ENCODE results near the gene PPM1K. TPM values are rescaled to one million over a fixed set of nuclear protein-coding genes. Genes with fewer than 3 reads are reported as not detected.

The PPM1K gene
- total and polyA plus RNA-seq, 8 donors = 18.4 to 27.9 (median 22.3) TPM

DNA sequence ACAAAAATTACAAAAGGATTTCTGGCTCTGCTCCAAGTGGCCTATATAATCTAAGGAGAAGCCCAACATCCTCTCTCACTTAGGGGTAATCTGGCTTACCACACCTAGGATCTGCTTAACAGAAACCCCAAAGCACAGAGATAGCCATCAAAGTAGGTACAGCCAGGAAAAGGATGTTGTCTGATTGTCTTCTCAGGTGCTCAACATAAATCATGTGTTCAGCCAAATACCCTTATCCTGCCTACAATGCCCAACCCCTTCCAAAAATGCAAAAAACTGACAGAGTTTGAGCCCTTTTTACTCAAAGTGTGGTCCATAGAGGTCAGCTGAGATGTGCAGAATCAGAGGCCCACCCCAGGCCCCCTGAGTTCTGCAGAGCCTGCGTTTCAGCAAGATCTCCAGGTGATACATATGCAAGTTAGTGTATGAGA lies 53.9 kb downstream of the PPM1K start:
- Histone ChIP-seq H3K4me3 (no peak overlapping the region), H3K27me3 (no peaks in the 10 kb centered on the region), H3K27ac (peak overlapping the region; percentile 53 to 76), H3K4me1 (no peaks in the 10 kb centered on the region), H3K36me3 (no peaks in the 10 kb centered on the region), H3K9me3 (peaks cover 0 to 4% of the 10 kb centered on the region in 2 donors)
- TF ChIP-seq, protein P1, sequence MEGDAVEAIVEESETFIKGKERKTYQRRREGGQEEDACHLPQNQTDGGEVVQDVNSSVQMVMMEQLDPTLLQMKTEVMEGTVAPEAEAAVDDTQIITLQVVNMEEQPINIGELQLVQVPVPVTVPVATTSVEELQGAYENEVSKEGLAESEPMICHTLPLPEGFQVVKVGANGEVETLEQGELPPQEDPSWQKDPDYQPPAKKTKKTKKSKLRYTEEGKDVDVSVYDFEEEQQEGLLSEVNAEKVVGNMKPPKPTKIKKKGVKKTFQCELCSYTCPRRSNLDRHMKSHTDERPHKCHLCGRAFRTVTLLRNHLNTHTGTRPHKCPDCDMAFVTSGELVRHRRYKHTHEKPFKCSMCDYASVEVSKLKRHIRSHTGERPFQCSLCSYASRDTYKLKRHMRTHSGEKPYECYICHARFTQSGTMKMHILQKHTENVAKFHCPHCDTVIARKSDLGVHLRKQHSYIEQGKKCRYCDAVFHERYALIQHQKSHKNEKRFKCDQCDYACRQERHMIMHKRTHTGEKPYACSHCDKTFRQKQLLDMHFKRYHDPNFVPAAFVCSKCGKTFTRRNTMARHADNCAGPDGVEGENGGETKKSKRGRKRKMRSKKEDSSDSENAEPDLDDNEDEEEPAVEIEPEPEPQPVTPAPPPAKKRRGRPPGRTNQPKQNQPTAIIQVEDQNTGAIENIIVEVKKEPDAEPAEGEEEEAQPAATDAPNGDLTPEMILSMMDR (IDR thresholded peaks at IDR 0.05) = no peak
- intact Hi-C loops (cut with DNase I) = no loop called here
- DNase-seq (peak in 2 of 4 donors; percentile 18 to 19), ATAC-seq (no peak)

DNA sequence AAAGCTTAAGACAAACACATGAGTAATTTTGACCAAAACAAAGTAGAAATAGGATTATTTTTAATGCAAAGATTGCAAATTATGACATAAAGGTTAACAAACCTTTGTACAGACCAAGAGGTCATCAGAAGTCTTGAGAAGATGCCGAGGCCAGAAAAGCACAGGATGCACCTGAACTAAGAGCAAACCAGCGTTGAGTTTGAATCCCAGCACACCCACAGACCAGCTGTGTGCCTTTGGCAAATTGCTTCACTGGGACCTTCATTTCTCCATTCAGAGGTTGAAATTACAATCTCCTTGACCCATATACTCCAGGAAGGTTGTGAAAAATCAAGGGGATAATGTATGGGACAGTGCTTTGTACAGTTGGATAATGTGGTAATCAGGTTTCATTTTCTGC lies 56.6 kb downstream of the PPM1K start:
- Histone ChIP-seq H3K27me3 (no peaks in the 10 kb centered on the region), H3K36me3 (no peaks in the 10 kb centered on the region), H3K27ac (no peak overlapping the region), H3K4me3 (no peak overlapping the region), H3K9me3 (peaks cover 0 to 2% of the 10 kb centered on the region in 2 donors), H3K4me1 (no peaks in the 10 kb centered on the region)
- ATAC-seq (no peak), DNase-seq (no peak)
- TF ChIP-seq, protein P1 (IDR thresholded peaks at IDR 0.05) = no peak
- intact Hi-C loops (cut with DNase I) = no loop called here

DNA sequence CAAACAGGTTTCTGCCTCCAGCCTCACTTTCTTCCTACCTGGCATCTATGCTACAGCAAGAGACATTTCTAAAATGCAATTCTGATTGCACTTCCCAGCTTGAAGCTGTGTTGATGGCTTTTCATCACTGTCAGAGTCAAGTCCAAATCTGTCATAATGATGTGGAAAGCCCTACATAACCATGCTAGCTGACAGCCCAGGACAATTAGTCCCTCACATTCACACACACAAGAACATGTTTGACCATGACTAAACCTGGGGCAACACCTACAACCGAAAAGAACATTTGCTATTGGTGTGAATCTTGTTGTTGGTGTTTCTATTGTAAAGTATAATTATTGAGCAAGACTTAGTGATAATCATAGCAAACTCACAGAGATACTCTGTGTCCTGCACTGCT lies 58.2 kb downstream of the PPM1K start:
- no peaks in the 10 kb centered on the region for H3K4me1 ChIP-seq
- H3K4me3 ChIP-seq = no peak overlapping the region
- TF ChIP-seq, protein P1 (IDR thresholded peaks at IDR 0.05) = no peak
- intact Hi-C loops (cut with DNase I) = no loop called here
- no peaks in the 10 kb centered on the region for H3K27me3 ChIP-seq
- H3K36me3 ChIP-seq = no peaks in the 10 kb centered on the region
- H3K27ac ChIP-seq = no peak overlapping the region
- ATAC-seq = no peak
- DNase-seq = no peak
- H3K9me3 ChIP-seq = peaks cover 0 to 2% of the 10 kb centered on the region in 2 donors

DNA sequence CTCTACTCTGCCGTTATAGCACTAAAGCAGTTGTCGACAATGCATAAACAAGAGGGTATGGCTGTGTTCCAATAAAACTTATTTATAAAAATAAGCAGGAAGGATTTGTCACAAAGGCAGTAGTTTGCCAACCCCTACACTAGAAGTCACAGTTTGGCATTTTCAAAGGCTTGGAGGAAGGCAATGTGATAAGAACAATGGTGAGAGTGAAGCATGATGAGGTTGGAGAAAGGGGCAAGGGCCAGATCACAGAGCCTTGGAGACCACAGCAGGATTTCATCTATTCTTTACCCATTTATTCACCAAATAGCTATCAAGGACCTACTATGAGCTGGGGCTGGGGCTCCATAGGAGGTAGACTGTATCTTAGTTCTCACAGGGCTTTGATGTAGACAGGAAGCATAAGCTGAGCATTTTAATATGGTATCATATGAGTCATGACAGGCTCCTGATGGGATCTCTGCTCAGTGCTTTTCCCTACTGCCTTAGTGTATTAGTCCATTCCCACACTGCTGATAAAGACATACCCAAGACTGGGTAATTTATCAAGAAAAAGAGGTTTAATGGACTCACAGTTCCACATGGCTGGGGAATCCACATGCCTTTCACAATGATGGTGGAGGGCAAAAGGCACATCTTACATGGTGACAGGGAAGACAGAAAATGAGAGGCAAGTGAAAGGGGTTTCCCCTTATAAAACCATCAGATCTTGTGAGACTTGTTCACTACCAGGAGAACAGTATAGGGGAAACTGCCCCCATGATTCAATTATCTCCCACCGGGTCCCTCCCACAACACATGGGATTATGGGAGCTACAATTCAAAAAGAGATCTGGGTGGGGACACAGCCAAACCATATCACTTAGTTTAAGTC lies 58.9 kb downstream of the PPM1K start:
- intact Hi-C loops (cut with DNase I) = no loop called here
- Histone ChIP-seq H3K9me3 (peaks cover 0 to 2% of the 10 kb centered on the region in 2 donors), H3K27ac (no peak overlapping the region), H3K4me1 (no peaks in the 10 kb centered on the region), H3K36me3 (no peaks in the 10 kb centered on the region), H3K27me3 (no peaks in the 10 kb centered on the region), H3K4me3 (no peak overlapping the region)
- peak; percentile 27 for ATAC-seq
- TF ChIP-seq, protein P1 (IDR thresholded peaks at IDR 0.05) = no peak
- peak in 2 of 4 donors; percentile 24 to 30 for DNase-seq

DNA sequence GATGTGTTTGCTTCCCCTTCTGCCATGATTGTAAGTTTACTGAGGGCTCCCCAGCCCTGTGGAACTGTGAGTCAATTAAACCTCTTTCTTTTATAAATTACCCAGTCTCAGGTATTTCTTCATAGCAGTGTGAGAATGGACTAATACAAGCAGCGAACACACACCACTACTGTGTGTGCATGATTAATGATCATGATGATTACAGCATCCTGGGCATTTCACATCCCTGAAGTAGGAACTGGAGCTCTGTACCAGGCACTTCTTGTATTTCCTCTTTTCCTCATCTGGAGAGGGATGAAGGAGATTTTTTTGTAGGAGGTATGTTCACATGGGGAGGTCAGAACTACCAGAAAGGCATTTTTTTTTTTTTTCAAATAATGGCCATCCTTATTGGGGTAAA lies 60.8 kb downstream of the PPM1K start:
- H3K27me3 ChIP-seq = no peaks in the 10 kb centered on the region
- DNase-seq = no peak
- peaks cover 0 to 5% of the 10 kb centered on the region in 2 donors for H3K4me1 ChIP-seq
- no peak overlapping the region for H3K27ac ChIP-seq
- H3K4me3 ChIP-seq = no peak overlapping the region
- no peaks in the 10 kb centered on the region for H3K36me3 ChIP-seq
- ATAC-seq = no peak
- H3K9me3 ChIP-seq = peaks cover 0 to 2% of the 10 kb centered on the region in 2 donors
- intact Hi-C loops (cut with DNase I) = no loop called here
- TF ChIP-seq, protein P1 (IDR thresholded peaks at IDR 0.05) = no peak

Data from left lung (tissue), 10 donors.